H1 (cell line): ENCODE results near the gene OR2AG2. TPM values are rescaled to one million over a fixed set of nuclear protein-coding genes. Genes with fewer than 3 reads are reported as not detected.

ENCODE experiments used
- CTCF ChIA-PET: fragments of 300-600 bp; sonication (Branson Sonifier 250); formaldehyde crosslinking; loops from one replicate; lab custom pipeline; 2021; ENCODE audit not compliant: partially characterized antibody; lab: Charles Lee
- POLR2A ChIA-PET: fragments of 300-600 bp; sonication (Branson Sonifier 250); formaldehyde crosslinking; loops from one replicate; lab custom pipeline; 2021; ENCODE audit warnings: inconsistent platforms; ENCODE audit not compliant: partially characterized antibody; lab: Charles Lee
- DNase-seq, 2 experiments: peaks; one replicate each; pipeline versions ENCODE4 v3.0.0 to v3.0.0-alpha.2; 2010 to 2022; ENCODE audit warnings: low spot score in 2 of 2, low read depth in 1 of 2, mixed read lengths in 1 of 2
- FAIRE-seq: peaks from 2 replicates; lab custom pipeline; 2011; peaks lifted over from hg19 to GRCh38; lab: Jason Lieb, UNC
- H2AFZ ChIP-seq: 2 replicates; pipeline ENCODE4 v1.8.1; 2012; ENCODE audit warnings: low read length, inconsistent platforms
- H2AK5ac ChIP-seq: 2 replicates; pipeline ENCODE4 v1.6.1; 2013; ENCODE audit warnings: low read depth, low read length
- H2BK120ac ChIP-seq: replicated peaks from 2 replicates; pipeline ENCODE3; 2013; ENCODE audit warnings: low read depth, low read length, inconsistent platforms
- H2BK12ac ChIP-seq: 2 replicates; pipeline ENCODE4 v1.6.1; 2013; ENCODE audit warnings: low read depth, low read length
- H2BK15ac ChIP-seq: 2 replicates; pipeline ENCODE4 v1.6.1; 2013; ENCODE audit warnings: low read length
- H2BK20ac ChIP-seq: 2 replicates; pipeline ENCODE4 v1.6.1; 2013; ENCODE audit warnings: low read length
- H2BK5ac ChIP-seq: 2 replicates; pipeline ENCODE4 v1.6.1; 2013; ENCODE audit warnings: low read depth, low read length
- H3K14ac ChIP-seq: 2 replicates; pipeline ENCODE4 v1.6.1; 2013; ENCODE audit warnings: inconsistent platforms; ENCODE audit not compliant: insufficient read length
- H3K18ac ChIP-seq: 2 replicates; pipeline ENCODE4 v1.6.1; 2013; ENCODE audit warnings: low read length; ENCODE audit errors: extremely low read depth
- H3K23ac ChIP-seq: 2 replicates; pipeline ENCODE4 v1.6.1; 2013; ENCODE audit warnings: inconsistent platforms; ENCODE audit not compliant: insufficient read length
- H3K23me2 ChIP-seq: 2 replicates; pipeline ENCODE4 v1.6.1; 2013; ENCODE audit warnings: low read depth, low read length
- H3K27ac ChIP-seq: 2 replicates; pipeline ENCODE4 v1.6.1; 2011; ENCODE audit warnings: low read depth, low read length, inconsistent platforms
- H3K27me3 ChIP-seq, 4 experiments: replicated peaks in 1 of 4; 1 replicate in 1 of 4; 2 replicates in 3 of 4; pipeline versions ENCODE4 v1.6.1 to v1.8.1; 2011 to 2013; ENCODE audit warnings: low read length in 3 of 4, mild to moderate bottlenecking in 3 of 4, inconsistent platforms in 2 of 4, mixed read lengths in 2 of 4, moderate library complexity in 1 of 4; ENCODE audit not compliant: control insufficient read depth in 3 of 4, insufficient read depth in 3 of 4; ENCODE audit errors: extremely low read depth in 1 of 4
- H3K36me3 ChIP-seq, 4 experiments: 2 replicates each; pipeline versions ENCODE4 v1.6.1 to v1.8.1; 2011 to 2013; ENCODE audit warnings: mild to moderate bottlenecking in 4 of 4, low read length in 3 of 4, moderate library complexity in 2 of 4, control low read depth in 1 of 4, inconsistent platforms in 1 of 4; ENCODE audit not compliant: insufficient read depth in 4 of 4, control insufficient read depth in 2 of 4
- H3K4ac ChIP-seq: replicated peaks from 2 replicates; pipeline ENCODE3; 2013; ENCODE audit warnings: low read length, low read depth, mixed read lengths, inconsistent platforms; ENCODE audit not compliant: insufficient read length
- H3K4me1 ChIP-seq, 4 experiments: replicated peaks in 1 of 4; 1 replicate in 1 of 4; 2 replicates in 3 of 4; pipeline versions ENCODE4 v1.6.1 to v1.8.1; 2011 to 2013; ENCODE audit warnings: low read length in 3 of 4, inconsistent platforms in 2 of 4, mixed read lengths in 1 of 4; ENCODE audit not compliant: insufficient read depth in 4 of 4, control insufficient read depth in 3 of 4
- H3K4me2 ChIP-seq, 2 experiments: 2 replicates each; pipeline versions ENCODE4 v1.6.1 to v1.8.1; 2011 to 2013; ENCODE audit warnings: low read depth in 2 of 2, low read length in 2 of 2, control low read depth in 1 of 2, inconsistent platforms in 1 of 2, mild to moderate bottlenecking in 1 of 2; ENCODE audit not compliant: insufficient read depth in 1 of 2
- H3K4me3 ChIP-seq, 4 experiments: fragments of 200-600, 300-600 bp in 1 of 4; sonication (generic), shearing (Covaris generic), sonication (Bioruptor Twin) in 1 of 4; 2 replicates each; pipeline versions ENCODE4 v1.5.1 to v1.8.1; 2011 to 2016; ENCODE audit warnings: low read length in 4 of 4, low read depth in 3 of 4, control low read depth in 2 of 4, inconsistent platforms in 2 of 4, mild to moderate bottlenecking in 2 of 4, mixed read lengths in 1 of 4, moderate library complexity in 1 of 4; ENCODE audit not compliant: insufficient read depth in 2 of 4; ENCODE audit errors: extremely low read depth in 1 of 4
- H3K56ac ChIP-seq: replicated peaks from 2 replicates; pipeline ENCODE3; 2013; ENCODE audit warnings: low read depth, mild to moderate bottlenecking, mixed read lengths, low read length, inconsistent platforms; ENCODE audit not compliant: insufficient read length
- H3K79me1 ChIP-seq: 2 replicates; pipeline ENCODE4 v1.6.1; 2013; ENCODE audit warnings: low read depth, low read length, control low read depth
- H3K79me2 ChIP-seq, 2 experiments: 2 replicates each; pipeline versions ENCODE4 v1.6.1 to v1.8.1; 2012 to 2013; ENCODE audit warnings: low read length in 2 of 2, mild to moderate bottlenecking in 2 of 2, inconsistent platforms in 1 of 2; ENCODE audit not compliant: insufficient read depth in 2 of 2, control insufficient read depth in 1 of 2
- H3K9ac ChIP-seq, 4 experiments: replicated peaks in 1 of 4; 1 replicate in 1 of 4; 2 replicates in 3 of 4; pipeline versions ENCODE4 v1.6.1 to v1.8.1; 2011 to 2013; ENCODE audit warnings: low read depth in 3 of 4, low read length in 3 of 4, control low read depth in 2 of 4, mild to moderate bottlenecking in 2 of 4, moderate library complexity in 2 of 4, inconsistent platforms in 1 of 4; ENCODE audit errors: extremely low read depth in 1 of 4
- H3K9me3 ChIP-seq, 2 experiments: 2 replicates each; pipeline versions ENCODE4 v1.6.1 to v1.8.1; 2012 to 2013; ENCODE audit warnings: mild to moderate bottlenecking in 2 of 2, moderate library complexity in 2 of 2, control low read depth in 1 of 2, inconsistent platforms in 1 of 2, low read depth in 1 of 2, low read length in 1 of 2, mixed read lengths in 1 of 2; ENCODE audit not compliant: insufficient read depth in 2 of 2
- H4K20me1 ChIP-seq, 2 experiments: replicated peaks in 1 of 2; 2 replicates each; pipeline versions ENCODE3 to v1.8.1; 2011 to 2013; ENCODE audit warnings: inconsistent platforms in 2 of 2, low read length in 2 of 2, mild to moderate bottlenecking in 1 of 2; ENCODE audit not compliant: insufficient read depth in 2 of 2, control insufficient read depth in 1 of 2
- H4K5ac ChIP-seq: 2 replicates; pipeline ENCODE4 v1.6.1; 2013; ENCODE audit warnings: low read length, low read depth, mixed read lengths, inconsistent platforms; ENCODE audit not compliant: insufficient read length
- H4K8ac ChIP-seq: 2 replicates; pipeline ENCODE4 v1.8.0; 2013; ENCODE audit warnings: mild to moderate bottlenecking, moderate library complexity, low read length, inconsistent platforms; ENCODE audit not compliant: insufficient read depth; ENCODE audit errors: extremely low read depth
- H4K91ac ChIP-seq: replicated peaks from 2 replicates; pipeline ENCODE3; 2013; ENCODE audit warnings: low read length, mixed read lengths, inconsistent platforms; ENCODE audit not compliant: insufficient read length
- WGBS, 2 experiments: shearing (Covaris generic) in 1 of 2; methylation state at CpG; one replicate each; pipeline versions ENCODE4 v1.1.6 to v1.1.7; 2013 to 2015; ENCODE audit warnings: low lambda C conversion rate in 2 of 2, mixed read lengths in 2 of 2, inconsistent platforms in 1 of 2, low coverage in 1 of 2, missing lambda C conversion rate in 1 of 2; ENCODE audit not compliant: insufficient replicate concordance in 2 of 2, insufficient coverage in 1 of 2, insufficient read length in 1 of 2; ENCODE audit errors: extremely low coverage in 1 of 2, missing lambda C conversion rate in 1 of 2; 5-methylcytosine and 5-hydroxymethylcytosine counted together
- polyA plus RNA-seq, 7 experiments: library from polyadenylated mRNA; depleted of rRNA in 3 of 7; stranded (reverse) in 5 of 7; unstranded in 2 of 7; fragments of >200 nt in 5 of 7; fragments of 200-250 nt in 2 of 7; gene quantifications; 1 replicate in 5 of 7; 2 replicates in 1 of 7; 4 replicates in 1 of 7; pipeline versions ENCODE4 v1.2.1 to v1.2.3, GENCODE V29; 2011 to 2013; ENCODE audit warnings: missing spikeins in 2 of 7, mixed read lengths in 2 of 7
- total RNA-seq: library from RNA; stranded (reverse); fragmentation: NEBNext Ultra II Directional; extraction: Animal tissue kit (Norgen Biotek cat#: 25700); gene quantifications from 2 replicates; pipeline ENCODE4 v1.2.1, GENCODE V29; 2021

The OR2AG2 gene
- total and polyA plus RNA-seq, 2 of the 8 experiments (the other 6 are each of a cell fraction or from before 2014, with no cell fraction given) = 0.22 to 0.74 TPM

DNA sequence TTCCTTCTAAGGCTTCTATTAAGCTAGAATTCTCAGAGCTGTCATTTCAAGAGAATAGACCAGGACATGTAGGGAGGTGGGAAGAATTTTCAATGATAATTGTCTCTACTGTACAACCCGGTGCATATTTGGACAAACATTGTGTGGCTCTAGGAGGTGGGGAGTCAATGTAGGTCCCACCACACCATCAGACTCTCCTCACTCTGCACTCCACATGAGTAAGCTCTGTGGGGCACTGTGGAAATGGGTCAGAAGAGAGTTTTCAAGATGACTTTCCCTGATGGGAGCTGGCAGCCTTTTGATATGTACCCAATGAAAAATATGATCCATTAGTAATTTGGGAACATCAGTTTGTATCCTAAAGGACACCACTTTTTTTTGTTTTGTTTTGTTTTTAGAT is 33.2 kb downstream of the OR2AG2 start:
- H2BK15ac ChIP-seq = no peak overlapping the region
- H3K23me2 ChIP-seq = no peaks in the 10 kb centered on the region
- H2BK12ac ChIP-seq = no peak overlapping the region
- H3K18ac ChIP-seq = no peak overlapping the region
- no peak overlapping the region for H3K9ac ChIP-seq
- H3K56ac ChIP-seq = no peak overlapping the region
- no peak overlapping the region for H3K27ac ChIP-seq
- no peaks in the 10 kb centered on the region for H4K20me1 ChIP-seq
- H3K79me1 ChIP-seq = no peaks in the 10 kb centered on the region
- H3K79me2 ChIP-seq = no peaks in the 10 kb centered on the region
- ChIA-PET CTCF (interaction anchor here (0.9 to 7.8 kb wide), 13 partner anchors 9 to 361 kb away, joined by 3 to 110 read pairs (median 4); no protein-coding TSS in a partner anchor), POLR2A (no interaction called here)
- H2BK20ac ChIP-seq = no peak overlapping the region
- no peak overlapping the region for H2BK120ac ChIP-seq
- no peak overlapping the region for H2AFZ ChIP-seq
- no peak overlapping the region for H4K8ac ChIP-seq
- no peak overlapping the region for H3K14ac ChIP-seq
- H2BK5ac ChIP-seq = no peak overlapping the region
- H3K36me3 ChIP-seq = no peaks in the 10 kb centered on the region
- H3K27me3 ChIP-seq = no peaks in the 10 kb centered on the region
- no peak overlapping the region for H3K4ac ChIP-seq
- no peak overlapping the region for H4K5ac ChIP-seq
- no peak overlapping the region for H3K23ac ChIP-seq
- H3K9me3 ChIP-seq = no peaks in the 10 kb centered on the region
- H4K91ac ChIP-seq = no peak overlapping the region
- WGBS, 2 experiments = 85% methylated on average over 1 of the region's 1 CpG; no CpG with 5 or more reads in 1 of the 2 experiments
- no peak overlapping the region for H3K4me3 ChIP-seq
- H3K4me1 ChIP-seq = no peaks in the 10 kb centered on the region
- H2AK5ac ChIP-seq = no peak overlapping the region
- H3K4me2 ChIP-seq = no peak overlapping the region
- FAIRE-seq (no peak), DNase-seq (no peak)
